IPS-18a (cell line): Measurements from ENCODE around the gene RNF8.
"Not testable (repeated sequence)": the region's sequence is repeated elsewhere in the genome, so short reads cannot be mapped to it uniquely, and the experiment has no call there.

Experiments used
- H3K27ac ChIP-seq: one replicate; pipeline ENCODE4 v1.5.1; 2013; ENCODE audit warnings: low read length
- H3K27me3 ChIP-seq: one replicate; pipeline ENCODE4 v1.6.1; 2013; ENCODE audit warnings: mild to moderate bottlenecking, low read length; ENCODE audit not compliant: control insufficient read depth, insufficient read depth
- H3K36me3 ChIP-seq: one replicate; pipeline ENCODE4 v1.6.1; 2013; ENCODE audit warnings: low read depth, low read length; ENCODE audit not compliant: control insufficient read depth
- H3K4me1 ChIP-seq: one replicate; pipeline ENCODE4 v1.6.1; 2013; ENCODE audit warnings: low read depth, low read length; ENCODE audit not compliant: control insufficient read depth
- H3K4me3 ChIP-seq: one replicate; pipeline ENCODE4 v1.5.1; 2013; ENCODE audit warnings: low read length
- H3K9ac ChIP-seq: one replicate; pipeline ENCODE4 v1.6.1; 2013; ENCODE audit warnings: mild to moderate bottlenecking, low read length, moderate library complexity
- H3K9me3 ChIP-seq: one replicate; pipeline ENCODE4 v1.6.1; 2013; ENCODE audit warnings: low read depth, low read length; ENCODE audit not compliant: control insufficient read depth

Gene RNF8, protein sequence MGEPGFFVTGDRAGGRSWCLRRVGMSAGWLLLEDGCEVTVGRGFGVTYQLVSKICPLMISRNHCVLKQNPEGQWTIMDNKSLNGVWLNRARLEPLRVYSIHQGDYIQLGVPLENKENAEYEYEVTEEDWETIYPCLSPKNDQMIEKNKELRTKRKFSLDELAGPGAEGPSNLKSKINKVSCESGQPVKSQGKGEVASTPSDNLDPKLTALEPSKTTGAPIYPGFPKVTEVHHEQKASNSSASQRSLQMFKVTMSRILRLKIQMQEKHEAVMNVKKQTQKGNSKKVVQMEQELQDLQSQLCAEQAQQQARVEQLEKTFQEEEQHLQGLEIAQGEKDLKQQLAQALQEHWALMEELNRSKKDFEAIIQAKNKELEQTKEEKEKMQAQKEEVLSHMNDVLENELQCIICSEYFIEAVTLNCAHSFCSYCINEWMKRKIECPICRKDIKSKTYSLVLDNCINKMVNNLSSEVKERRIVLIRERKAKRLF

DNA sequence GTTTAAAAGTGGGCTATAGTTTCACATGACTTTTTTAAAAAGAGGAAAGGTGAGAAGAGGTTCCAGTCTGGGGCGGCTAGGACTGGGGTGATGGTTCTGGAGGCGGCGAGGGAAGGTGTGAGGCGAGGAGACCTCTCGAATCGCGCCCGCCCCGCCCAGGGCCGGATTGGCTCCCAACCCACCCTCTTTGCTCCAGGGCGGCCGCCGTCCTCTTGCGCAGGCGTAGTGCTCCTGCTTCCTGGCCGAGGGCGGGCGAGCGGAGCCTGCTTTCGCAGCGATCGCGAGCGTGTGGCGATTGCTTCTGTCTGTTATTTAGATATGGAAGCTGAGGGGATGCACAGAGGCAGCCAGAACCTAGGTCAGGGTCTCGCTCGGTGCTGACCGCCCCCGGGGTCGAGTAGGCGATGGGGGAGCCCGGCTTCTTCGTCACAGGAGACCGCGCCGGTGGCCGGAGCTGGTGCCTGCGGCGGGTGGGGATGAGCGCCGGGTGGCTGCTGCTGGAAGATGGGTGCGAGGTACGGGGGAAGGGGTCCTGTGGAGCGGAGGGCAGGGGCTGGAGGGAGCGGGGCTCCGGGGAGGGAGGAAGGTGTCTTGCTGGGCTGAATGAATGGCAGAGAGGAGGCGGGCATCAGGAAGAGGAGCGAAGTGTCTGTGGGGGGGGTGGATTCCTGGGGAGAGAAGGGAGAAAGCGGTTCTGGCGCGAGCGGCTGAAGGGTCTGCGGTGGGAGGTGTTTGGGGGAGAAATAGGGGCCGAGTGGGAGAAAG, at the start of gene RNF8:
RNF8 (plus strand) TSS at position 223 of the 765 bp plus-strand sequence; CDS start at position 405, 182 bp downstream.
- Histone ChIP-seq H3K4me3 (peak within 1 kb of the TSS; percentile 87), H3K9me3 (no peaks in the 10 kb centered on the region), H3K36me3 (no peaks in the 10 kb centered on the region), H3K27me3 (no peaks in the 10 kb centered on the region), H3K27ac (peak within 1 kb of the TSS; percentile 27), H3K4me1 (peaks cover 3% of the 10 kb centered on the region), H3K9ac (peak within 1 kb of the TSS; percentile 72)

DNA sequence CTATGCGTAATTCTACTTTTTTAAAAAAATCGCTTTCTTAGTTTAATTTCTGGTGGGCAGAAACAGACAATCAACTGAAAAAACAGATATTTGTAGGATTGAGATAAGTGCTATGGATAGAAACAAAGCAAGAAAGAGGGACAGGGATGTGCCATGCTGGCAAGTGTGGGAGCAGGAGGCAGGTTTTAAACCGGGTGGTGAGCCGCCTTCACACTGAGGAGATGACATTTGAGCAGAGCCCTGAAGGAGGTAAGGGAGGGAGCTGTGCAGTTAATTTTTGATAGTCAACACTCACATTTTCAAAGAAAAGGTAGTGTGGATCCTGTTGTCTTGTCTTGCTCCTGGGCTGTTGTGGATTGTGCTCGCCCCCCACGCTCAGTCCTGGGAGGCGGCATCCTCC, 49.0 kb upstream of the RNF8 start:
- Histone ChIP-seq H3K36me3 (peaks cover 13% of the 10 kb centered on the region), H3K4me3 (no peak overlapping the region), H3K27ac (no peak overlapping the region), H3K9ac (no peak overlapping the region), H3K27me3 (no peaks in the 10 kb centered on the region), H3K4me1 (no peaks in the 10 kb centered on the region), H3K9me3 (no peaks in the 10 kb centered on the region)

DNA sequence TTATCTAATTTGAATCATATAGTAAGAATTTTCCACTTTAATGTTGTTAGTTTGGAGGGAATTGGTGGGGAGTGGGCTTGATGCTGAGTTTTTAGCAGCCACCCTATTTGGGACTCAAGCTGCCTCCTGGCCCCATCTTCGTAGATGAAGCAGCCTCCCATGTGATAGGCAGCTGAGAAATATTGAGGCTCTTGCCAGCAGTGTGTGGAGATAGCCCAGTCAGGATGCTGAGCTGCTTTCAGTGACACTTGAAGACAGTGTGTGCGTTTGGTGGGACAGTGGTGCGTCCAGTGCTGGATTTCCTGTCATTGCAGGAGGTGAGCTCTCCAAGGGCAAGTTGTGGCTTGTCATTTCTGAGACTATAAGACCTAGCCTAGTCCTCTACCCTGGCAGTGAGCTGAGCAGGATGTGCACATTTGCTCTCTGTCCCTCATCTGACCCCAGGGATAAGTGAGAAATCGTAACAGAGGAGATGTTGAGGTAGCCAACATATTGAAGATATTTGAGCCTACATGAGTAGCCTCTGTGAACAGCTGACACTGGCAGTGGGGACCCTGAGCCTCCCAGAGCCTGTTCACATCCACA, 47.9 kb upstream of the RNF8 start:
- Histone ChIP-seq H3K9ac (no peak overlapping the region), H3K4me1 (no peaks in the 10 kb centered on the region), H3K9me3 (no peaks in the 10 kb centered on the region), H3K4me3 (no peak overlapping the region), H3K27me3 (no peaks in the 10 kb centered on the region), H3K27ac (no peak overlapping the region), H3K36me3 (peaks cover 13% of the 10 kb centered on the region)

DNA sequence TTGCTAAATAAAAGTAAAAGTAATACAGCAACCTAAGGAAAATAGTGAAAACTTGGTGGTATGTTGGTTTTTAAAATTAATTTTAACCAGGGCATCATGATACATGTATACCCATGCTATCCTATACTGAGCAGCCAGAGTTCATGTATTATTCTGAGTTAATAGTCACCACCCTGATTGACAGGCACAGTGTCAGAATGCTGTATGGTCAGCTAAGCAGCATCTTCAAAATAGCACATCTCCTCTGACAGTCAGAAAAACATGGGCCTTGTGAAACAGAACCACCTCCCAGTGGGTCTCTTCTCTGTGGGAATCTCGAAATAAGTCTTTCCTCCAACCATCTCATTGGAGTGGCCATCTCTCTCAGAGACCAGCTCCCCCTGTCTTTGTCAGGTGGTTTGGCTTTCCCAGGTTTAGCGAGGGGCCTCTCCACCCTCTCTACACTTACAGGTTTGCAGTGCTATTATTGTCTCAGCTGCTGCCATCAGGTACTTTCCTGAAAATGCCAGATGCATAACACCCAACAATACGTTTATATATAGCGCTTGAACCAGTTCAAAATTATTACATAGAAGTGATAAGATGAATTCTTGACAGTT, 47.1 kb upstream of the RNF8 start:
- H3K27ac ChIP-seq = no peak overlapping the region
- peaks cover 13% of the 10 kb centered on the region for H3K36me3 ChIP-seq
- no peak overlapping the region for H3K4me3 ChIP-seq
- no peaks in the 10 kb centered on the region for H3K4me1 ChIP-seq
- no peaks in the 10 kb centered on the region for H3K27me3 ChIP-seq
- H3K9me3 ChIP-seq = no peaks in the 10 kb centered on the region
- no peak overlapping the region for H3K9ac ChIP-seq

DNA sequence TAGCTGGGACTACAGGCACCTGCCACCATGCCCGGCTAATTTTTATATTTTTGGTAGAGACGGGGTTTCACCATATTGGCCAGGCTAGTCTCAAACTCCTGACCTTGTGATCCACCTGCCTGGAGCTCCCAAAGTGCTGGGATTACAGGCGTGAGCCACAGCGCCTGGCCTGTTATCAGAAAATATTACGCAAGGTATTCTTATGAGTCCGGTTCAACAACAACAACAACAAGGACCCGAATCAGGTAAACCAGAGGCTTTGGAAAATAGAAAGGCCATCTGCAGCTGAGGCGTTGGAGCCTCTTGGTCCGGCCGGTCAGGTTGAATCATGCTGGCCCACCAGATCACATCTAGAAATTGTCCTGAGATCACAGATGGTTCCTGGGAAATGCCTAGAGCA, 46.3 kb upstream of the RNF8 start:
- peaks cover 11% of the 10 kb centered on the region for H3K36me3 ChIP-seq
- not testable (repeated sequence) for H3K27me3 ChIP-seq, H3K4me3 ChIP-seq, H3K4me1 ChIP-seq, H3K9ac ChIP-seq, H3K9me3 ChIP-seq, H3K27ac ChIP-seq

DNA sequence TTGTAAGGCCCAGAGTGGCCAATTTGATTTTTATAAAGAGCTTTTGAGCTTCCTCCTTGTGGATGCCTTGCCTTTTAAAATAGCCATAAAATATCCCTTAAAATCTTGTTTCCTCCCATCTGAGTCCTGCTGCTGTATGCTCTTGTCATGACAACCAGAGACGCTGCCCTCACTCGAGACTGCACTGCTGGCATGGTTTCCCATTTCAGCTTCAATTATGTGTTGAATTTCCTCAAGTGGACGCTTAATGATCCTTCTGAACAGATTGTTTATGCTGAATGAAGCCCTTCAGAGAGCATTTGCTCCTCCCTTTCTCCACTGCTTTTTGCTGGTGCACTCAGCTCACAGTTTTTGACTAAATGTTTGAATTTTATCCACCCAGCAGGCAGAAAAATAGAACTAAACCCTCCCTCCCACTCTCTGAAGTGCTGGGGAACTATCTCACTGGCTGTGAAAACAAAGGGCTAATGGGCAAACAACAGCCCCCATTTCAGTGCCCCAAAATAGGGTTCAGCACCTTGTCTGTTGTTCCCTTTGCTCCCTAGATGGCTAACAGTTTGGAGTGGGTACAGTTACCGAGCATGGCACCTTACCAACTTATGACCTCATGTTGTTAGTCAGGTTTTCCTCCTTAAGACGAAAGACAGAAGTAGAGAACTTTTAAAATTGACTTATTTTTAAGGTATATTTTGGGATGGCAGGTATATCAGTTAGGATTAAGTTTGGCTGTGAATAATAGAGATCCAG, 45.5 kb upstream of the RNF8 start:
- no peak overlapping the region for H3K9ac ChIP-seq
- H3K9me3 ChIP-seq = no peaks in the 10 kb centered on the region
- no peak overlapping the region for H3K4me3 ChIP-seq
- peaks cover 10% of the 10 kb centered on the region for H3K36me3 ChIP-seq
- no peak overlapping the region for H3K27ac ChIP-seq
- H3K27me3 ChIP-seq = no peaks in the 10 kb centered on the region
- no peaks in the 10 kb centered on the region for H3K4me1 ChIP-seq

DNA sequence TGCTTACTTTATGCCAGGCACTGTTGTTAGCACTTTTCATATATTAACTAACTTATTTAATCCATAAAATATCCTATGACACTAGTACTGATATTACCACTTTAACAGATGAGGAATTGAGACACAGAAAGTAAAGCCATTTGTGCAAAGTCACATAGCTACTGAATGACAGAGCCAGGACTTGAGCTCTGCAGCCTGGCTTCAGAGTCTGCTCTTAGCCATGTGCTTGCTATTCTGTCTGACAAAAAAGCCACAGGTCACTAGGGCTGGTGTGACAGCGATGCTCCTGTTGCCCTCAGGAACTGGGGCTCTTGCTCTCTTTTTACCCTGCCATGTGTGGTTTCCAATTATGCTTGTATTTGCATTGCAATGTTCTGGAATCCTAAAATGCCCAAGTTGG, 44.7 kb upstream of the RNF8 start:
- no peak overlapping the region for H3K9ac ChIP-seq
- no peaks in the 10 kb centered on the region for H3K4me1 ChIP-seq
- no peaks in the 10 kb centered on the region for H3K27me3 ChIP-seq
- H3K36me3 ChIP-seq = peaks cover 16% of the 10 kb centered on the region
- no peak overlapping the region for H3K4me3 ChIP-seq
- no peak overlapping the region for H3K27ac ChIP-seq
- no peaks in the 10 kb centered on the region for H3K9me3 ChIP-seq

DNA sequence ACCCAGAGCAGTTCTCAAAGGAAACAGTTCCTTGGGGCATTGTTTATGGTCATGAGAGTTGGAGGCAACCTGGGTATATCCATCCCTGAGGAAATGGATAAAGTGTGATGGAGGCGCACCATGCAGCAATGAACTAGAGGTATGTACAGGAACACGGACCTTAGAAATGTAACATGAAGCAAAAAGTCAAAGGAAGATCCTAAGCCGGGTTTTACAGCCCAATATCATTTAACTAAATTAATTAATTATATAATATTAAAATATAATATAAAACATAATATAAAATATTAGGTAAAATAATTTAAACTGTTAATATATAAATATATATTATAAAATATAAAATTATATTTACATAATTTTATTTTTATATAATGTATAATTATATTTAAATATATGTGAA, 44.1 kb upstream of the RNF8 start:
- Histone ChIP-seq H3K4me1 (no peaks in the 10 kb centered on the region), H3K9me3 (no peaks in the 10 kb centered on the region), H3K27ac (no peak overlapping the region), H3K4me3 (no peak overlapping the region), H3K9ac (no peak overlapping the region), H3K27me3 (no peaks in the 10 kb centered on the region), H3K36me3 (peaks cover 16% of the 10 kb centered on the region)

DNA sequence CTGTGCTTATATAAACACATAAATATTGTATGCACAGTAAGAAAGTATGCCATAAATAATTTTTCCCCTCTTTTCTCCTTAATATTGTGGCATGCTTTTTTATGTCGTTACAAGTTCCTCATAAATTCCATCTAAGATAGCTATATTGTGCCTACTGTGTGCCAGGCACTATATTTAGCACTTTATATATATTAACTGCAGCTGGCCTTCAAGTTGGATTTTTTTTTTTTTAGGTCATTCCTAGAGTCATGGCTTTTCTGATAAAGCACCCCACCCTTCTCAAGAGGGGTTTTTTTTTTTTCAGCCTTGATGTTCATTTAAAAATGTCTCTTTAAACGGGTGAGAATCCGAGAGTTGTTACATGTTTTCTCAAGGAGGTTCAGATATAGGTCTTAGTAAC, 42.8 kb upstream of the RNF8 start:
- no peak overlapping the region for H3K27ac ChIP-seq
- no peak overlapping the region for H3K4me3 ChIP-seq
- H3K9ac ChIP-seq = no peak overlapping the region
- no peaks in the 10 kb centered on the region for H3K9me3 ChIP-seq
- H3K4me1 ChIP-seq = no peaks in the 10 kb centered on the region
- H3K27me3 ChIP-seq = no peaks in the 10 kb centered on the region
- peaks cover 20% of the 10 kb centered on the region for H3K36me3 ChIP-seq

DNA sequence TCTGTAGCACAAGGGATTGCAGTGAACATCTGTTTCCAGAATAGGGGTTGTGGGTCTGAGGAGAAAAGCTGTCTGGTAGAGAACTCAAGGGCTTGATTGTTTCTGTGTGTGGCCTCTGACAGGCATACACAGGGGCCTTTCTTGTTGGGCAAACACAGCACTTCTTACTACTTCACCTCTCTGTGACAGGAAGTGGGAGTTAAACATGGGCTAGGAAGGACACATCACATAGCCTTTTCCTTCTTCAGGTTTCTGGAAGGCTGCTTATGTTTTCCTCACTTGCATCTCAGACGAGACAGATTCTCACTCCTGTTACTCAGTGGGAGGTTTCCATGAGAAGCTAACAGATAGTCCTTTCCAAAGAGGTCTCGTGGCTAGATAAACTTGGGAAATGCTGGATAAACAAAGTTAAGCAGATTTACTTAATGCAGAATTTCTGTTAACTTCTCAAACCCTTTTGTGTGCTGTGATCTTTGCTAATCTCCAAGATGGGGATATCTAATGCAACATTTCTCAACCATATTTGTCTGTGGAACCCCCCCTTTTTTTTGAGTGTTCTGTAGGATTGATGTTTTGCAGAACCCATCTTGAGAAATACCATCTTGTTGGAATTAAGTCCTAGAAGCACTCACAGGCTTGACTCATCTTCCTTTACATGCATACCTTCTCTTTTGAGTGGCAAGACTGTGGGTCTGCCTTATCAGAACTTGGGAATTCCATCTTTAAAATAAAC, 41.9 kb upstream of the RNF8 start:
- peaks cover 25% of the 10 kb centered on the region for H3K36me3 ChIP-seq

More for the DNA sequence above, 41.9 kb upstream of the RNF8 start:
- H3K4me1 ChIP-seq = no peaks in the 10 kb centered on the region
- no peaks in the 10 kb centered on the region for H3K9me3 ChIP-seq
- no peak overlapping the region for H3K27ac ChIP-seq
- H3K9ac ChIP-seq = no peak overlapping the region
- H3K27me3 ChIP-seq = no peaks in the 10 kb centered on the region
- no peak overlapping the region for H3K4me3 ChIP-seq
